Measurements from ENCODE around the gene CYFIP1. TPM values are rescaled to one million over a fixed set of nuclear protein-coding genes. Genes with fewer than 3 reads are reported as not detected.
A peak's percentile ranks its signal among the peaks of the same experiment; 100 is the strongest.

Gene CYFIP1
- total RNA-seq, 1 donor from 2014 or later, result 127 TPM

DNA sequence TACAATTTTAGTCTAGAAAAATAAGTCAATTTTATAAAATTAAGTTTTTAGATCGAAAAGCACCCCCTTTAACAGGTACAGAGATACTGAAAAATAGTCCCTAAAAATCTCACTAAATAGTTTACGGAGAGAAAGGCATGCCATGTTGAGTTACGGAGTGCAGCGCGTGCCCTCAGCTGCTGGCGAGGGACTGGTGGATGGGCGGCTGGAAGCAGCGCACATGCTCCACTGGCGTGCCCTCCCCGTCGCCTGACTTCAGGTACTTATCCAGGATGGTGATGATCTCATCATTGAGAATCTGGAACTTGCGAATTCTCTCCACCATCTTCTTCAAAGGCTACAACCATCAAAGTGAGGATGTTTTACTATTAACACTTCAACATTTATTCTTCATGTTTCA is 110.3 kb downstream of the CYFIP1 start:
- DNase-seq (ENCODE audit: low spot score), result no peak

DNA sequence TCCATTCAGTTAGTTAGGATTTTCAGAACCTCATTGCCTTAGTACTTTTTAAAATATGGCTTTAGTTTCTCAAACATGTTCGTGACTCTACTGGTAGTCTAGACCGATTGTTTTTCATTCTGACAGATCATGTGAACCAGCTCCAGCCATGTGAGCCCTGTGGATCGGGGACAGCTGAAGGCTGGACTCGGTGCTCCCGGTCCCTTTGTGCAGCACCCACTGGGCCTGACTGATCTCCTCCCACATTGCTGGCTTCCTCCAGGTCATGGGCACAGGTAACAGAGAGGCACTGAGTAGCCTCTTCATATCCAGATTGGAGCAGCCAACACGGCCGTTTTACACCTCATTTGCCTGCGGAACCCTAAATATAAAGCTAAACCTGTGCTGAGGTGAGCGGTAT is 111.2 kb downstream of the CYFIP1 start:
- DNase-seq (ENCODE audit: low spot score), result no peak

DNA sequence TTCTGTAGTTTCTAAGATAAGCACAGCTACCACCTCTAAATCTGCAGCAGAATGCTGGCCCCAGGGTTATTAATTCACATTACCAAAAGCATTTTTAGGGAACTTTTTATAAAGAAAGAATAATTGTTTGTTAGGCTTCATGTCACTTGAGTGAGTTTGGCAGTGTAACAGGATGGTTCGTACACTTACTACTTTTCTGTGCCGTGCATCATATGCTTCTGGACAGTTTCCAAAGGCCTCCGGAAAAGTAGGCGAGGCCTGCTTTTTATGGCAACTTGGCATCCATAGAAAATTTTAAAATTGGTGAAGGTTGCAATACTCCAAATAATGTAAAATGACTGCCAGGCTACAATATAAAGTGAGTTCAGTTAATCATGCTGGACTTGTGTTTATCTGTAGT is 111.7 kb downstream of the CYFIP1 start:
- DNase-seq (ENCODE audit: low spot score), result no peak

DNA sequence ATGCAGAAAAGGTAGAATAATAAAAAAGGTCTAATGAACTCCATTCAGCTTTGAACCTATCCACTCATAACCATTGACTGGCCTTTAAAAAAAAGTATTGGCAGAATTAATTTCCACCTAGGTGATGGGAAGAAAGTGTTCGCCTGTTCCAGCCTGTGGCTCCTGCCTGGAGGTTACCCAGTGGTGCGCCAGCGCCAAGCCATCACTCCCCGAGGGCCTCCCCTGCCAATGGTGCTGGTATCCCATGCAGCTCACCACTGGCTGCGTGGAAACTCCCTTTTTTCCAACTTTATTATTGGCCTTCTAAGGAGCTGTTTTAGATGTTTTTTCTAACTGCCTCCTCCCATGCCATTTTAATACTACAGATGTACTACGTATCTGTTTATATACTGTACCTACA is 112.3 kb downstream of the CYFIP1 start:
- no peak for DNase-seq (ENCODE audit: low spot score)

DNA sequence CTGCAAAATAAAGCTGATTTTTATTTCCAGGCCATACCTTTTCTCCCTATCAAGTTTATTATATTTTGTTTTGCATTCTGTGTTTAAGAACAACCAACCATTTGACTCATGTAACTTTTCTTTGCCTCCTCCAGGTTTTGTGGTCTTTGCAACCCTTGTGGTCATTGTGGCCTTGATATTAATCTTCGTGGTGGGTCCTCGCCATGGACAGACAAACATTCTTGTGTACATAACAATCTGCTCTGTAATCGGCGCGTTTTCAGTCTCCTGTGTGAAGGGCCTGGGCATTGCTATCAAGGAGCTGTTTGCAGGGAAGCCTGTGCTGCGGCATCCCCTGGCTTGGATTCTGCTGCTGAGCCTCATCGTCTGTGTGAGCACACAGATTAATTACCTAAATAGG is 114.1 kb downstream of the CYFIP1 start:
- DNase-seq (ENCODE audit: low spot score), result no peak

DNA sequence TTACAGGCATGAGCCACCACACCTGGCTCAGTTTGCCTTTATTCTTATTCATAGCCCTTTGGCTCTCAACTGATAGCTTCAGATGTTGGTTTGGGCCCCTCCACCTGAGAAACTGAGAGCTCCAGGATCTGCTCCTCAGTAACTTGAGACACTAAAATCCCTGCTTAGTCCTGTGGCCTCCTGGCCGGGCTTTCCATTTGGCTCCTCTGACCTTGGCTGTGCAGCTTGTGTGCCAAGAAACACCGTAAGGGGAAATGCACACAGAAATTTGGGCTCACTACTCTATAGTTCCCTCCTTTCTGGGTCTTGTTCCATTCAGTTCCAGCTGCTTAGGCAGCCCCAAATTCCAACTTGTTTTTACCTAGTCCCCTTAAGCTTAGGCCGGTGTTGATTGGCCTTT is 116.8 kb downstream of the CYFIP1 start:
- DNase-seq (ENCODE audit: low spot score), result no peak

DNA sequence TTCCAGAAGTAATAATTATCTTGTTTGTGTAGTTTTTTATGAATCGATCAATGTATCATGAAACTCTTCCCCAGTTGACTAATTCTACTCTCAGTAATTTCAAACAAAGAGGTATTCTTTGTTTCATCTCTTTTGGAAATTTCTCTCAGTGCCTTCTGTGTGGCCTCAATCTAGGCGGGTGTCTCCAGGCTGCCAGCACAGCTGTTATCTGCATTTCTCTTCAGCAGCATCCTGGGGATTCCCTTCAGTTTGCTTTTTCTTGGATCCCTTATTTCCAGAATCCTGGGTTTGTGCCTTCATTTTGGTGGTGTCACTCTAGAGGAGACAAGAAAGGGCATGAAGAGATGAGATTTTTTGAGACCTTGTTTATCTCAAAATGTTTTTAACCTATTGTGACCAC is 119.0 kb downstream of the CYFIP1 start:
- DNase-seq (ENCODE audit: low spot score), result no peak

DNA sequence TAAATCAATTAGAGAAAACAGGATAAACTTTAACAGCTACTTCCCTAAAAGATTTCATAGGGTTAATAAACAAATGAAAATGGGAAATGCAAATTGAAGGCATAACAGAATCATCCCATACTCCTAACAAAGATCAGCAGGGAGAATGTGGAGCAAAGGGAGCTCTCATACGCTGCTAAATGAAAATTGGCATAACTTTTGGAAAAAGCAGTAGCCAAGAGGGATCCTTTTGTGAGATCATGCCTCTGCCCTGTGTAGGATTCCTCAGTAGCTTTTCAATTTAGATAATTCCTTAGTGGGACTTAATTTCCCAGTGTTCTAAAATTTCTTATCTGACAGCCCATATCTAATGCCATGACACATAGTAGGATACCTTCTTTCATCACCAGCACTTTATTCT is 123.5 kb downstream of the CYFIP1 start:
- DNase-seq (ENCODE audit: low spot score), result no peak

DNA sequence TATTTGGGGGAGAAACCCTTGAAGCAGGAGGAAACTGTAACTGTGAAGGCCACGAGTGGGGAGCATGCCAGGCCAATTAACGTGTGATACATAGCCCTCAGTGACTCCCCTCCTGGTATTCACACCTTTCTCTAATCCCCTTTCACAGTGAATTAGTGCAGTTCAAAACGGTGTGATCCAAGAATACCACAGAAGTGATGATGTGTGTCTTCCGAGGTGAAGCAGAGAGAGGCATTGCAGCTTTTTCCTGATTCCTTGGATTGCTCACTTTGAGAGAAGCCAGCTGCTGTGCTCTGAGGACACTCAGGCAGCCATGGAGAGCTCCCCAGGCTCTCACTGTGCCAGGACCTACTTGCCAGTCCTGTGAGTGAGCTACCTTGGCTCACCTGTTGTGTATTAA is 124.4 kb downstream of the CYFIP1 start:
- no peak for DNase-seq (ENCODE audit: low spot score)

DNA sequence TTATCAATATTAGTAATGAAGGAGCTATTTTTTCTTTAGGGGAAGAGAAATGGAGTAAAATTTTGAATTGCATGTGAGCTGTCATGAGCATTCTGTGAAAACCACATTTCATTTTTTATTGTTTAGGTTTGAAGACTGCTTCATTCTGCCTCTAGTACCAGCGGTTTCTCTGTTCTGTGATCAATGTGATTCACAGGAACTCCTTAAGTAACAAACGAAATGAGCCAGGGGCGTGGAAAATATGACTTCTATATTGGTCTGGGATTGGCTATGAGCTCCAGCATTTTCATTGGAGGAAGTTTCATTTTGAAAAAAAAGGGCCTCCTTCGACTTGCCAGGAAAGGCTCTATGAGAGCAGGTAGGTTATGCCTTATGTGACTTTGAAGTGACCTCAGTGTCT is 128.7 kb downstream of the CYFIP1 start:
- no peak for DNase-seq (ENCODE audit: low spot score)

DNA sequence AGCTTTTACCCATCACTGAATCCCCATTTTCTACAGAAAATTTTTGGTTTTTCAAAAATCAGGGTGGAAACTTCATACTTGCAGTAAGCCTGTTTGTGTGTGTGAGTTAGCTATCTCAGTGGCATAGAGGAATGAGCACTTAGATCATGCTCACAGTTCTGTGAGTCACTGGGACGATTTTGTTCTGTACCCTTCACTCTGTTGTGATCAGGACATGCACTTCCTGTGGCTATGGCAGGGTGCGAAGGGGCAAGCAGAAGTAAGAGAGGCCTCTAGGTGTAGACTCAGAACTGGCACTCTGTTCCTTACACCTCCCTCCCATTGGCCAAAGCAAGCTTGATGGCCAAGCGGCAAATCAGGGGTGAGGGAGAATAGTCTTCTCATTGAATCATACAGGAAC is 130.1 kb downstream of the CYFIP1 start:
- DNase-seq (ENCODE audit: low spot score), result no peak

DNA sequence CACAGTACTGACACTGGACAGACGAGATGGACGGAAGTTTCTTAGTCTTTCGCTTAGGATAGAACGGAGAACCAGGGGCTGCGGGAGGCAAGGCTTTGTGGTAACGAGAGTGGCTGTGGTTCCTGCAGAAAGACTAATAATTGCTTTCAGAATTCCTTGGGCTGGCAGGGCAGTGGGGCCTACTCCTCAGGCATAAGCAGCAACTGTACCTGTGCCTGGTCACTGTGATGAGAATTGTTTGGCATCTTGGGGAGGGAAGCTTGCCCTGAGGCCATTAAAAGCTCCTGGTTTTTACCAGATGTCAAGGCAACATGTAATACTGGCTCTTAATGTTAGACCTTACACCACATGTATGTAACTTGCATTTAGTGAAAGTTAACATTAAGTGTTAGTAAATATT is 134.1 kb downstream of the CYFIP1 start:
- no peak for DNase-seq (ENCODE audit: low spot score)

DNA sequence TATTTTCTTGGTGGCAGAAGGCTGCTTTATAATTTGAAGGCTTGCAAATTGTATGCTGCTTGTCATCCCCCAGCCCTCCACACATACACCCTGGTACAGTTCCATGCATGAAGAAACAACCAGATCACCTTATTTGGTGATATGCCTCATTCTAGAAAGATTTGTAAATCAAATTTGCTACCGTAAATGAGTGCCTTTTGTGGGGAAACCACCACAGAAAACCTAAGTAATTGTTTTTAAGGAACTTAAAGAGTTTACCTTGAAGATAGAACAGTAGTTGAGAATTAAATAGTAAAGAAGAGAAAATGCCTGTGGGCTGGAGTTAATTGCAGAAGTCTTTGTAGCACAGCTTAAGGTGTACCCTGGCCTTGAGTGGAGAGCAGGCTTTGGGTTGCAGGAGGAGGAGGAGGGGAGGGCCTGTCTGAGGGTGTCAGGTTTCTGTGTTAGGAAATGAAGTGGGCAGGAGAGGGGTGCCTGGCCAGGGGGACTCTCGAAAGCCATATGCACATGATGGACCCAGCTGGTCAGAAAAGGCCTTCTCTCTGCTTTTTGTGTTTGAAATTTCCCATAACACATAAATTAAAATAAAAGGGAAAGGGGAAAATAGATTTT is 134.8 kb downstream of the CYFIP1 start:
- DNase-seq (ENCODE audit: low spot score), result no peak

DNA sequence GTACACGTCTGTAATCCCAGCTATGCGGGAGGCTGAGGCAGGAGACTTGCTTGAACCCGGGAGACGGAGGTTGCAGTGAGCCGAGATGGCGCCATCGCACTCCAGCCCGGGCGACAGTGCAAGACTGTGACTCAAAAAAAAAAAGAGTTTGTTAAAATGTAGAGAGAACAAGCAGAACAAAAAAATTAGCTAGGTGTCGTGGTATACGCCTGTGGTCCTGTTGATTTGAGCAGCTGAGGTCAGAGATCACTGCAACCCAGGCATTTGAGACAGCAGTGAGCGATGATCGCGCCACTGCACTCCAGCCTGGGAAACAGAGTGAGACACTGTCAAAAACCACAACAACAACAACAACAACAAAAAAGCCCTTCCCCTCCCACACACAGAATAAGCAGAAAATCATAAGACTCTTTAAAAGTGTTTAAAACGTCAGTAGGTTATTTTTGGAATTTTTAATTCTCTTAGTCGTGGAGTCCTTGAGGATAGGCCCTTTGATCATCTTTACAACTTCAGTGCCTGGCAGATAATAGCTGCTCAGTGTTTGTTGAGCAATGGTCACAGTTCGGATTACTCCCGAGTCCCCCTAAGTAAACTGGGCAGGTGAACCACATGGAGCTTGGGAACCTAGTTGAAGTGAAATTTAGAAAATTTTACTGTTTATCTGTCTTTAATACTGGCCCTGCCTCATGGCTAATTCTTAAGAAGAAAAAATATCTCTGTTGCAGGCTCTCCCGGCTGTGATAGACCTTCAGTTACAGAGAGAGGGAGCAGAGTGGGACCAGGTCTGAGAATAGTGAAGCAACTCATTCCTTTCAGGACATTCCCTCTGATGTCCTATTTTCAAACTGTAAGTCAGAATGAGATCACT is 135.5 kb downstream of the CYFIP1 start:
- DNase-seq (ENCODE audit: low spot score), result no peak

DNA sequence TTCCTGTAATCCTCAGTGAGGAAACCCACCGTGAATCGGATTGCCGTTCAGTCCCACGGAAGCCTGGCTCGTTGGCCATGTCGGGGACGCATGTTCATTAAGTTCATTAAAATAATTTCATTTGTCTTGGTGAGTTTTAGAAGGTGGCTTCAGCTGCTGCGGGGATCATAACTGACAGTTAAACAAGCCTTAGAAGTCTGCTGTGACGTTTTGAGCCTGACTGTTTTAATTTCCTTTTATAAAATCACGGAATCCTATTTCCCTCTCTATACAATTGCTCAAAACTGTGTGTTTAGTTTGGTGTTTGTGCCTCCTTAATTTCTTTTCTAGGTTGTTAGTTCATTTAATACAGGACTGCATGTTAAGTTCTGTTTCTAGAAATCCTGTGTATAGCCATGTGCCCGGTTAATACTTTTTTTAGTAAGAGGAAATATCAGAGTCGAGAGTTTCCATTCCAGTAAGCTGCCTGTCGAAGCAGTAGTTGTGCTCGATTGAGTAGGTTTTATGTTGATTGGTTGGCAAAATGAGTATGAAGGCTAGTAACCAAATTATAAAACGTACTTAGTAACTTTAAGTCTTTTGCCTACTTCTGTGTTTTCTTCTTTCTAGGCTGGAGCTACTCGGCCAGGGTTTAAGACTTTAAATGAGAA is 141.0 kb downstream of the CYFIP1 start:
- no peak for DNase-seq (ENCODE audit: low spot score)

DNA sequence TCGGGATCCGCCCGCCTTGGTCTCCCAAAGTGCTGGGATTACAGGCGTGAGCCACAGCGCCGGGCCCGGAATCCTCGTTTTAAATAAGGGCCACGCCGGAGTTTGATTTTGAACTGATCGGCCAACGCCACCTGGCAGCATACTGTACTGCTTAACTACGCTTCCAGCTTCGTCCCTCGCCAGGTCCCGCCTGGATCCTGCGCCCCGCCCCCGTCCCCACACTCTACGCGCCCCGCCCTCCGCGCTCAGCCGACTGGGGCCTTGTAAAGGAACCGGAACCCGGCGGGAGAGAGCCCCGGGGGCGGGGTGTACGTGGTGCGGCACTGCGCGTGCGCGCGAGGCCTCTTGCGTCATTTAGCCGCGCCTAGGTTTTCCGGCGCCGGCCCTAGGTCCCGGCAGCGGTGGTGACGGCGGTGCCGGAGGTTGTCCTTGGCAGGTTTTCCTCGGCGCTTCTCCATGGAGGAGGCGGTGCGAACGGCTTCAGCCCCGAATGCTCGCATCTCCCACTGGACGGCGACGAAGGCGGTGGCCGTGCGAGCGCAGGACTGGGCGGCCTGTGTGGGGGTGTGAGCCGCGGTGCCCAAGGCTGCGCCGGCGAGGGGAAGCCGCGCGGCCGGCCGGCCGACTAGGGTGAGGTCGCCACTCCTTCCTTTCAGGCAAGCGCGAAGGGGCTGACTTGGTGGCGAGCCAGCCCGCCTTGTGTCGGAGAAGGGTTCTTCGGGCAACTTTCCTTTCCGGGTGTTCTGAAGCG is 141.7 kb downstream of the CYFIP1 start, which contains the start of gene NIPA2:
TSS of gene NIPA2 (plus strand) at position 375 of the 751 bp plus-strand sequence. CDS start 13,066 bp downstream, outside the sequence.
- DNase-seq (ENCODE audit: low spot score), result peak; percentile 99

DNA sequence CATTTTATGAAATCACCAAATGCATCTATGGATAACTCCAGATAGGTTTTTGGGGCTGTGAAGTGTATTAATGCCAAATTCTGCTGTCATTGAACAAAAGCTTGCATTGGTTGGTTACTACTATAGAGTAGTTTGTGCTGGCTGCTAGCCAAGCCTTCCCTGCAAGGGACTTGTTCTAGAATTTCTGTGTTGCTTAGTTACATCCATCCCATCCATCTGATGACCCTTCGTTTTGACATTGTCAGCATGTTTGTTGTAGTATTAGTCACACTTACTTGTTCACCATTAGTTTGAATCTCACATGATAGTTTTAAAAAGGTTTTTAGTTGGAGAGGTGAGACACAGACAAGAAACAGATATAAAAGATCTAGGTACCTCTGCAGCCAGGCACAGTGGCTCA is 148.7 kb downstream of the CYFIP1 start:
- no peak for DNase-seq (ENCODE audit: low spot score)

DNA sequence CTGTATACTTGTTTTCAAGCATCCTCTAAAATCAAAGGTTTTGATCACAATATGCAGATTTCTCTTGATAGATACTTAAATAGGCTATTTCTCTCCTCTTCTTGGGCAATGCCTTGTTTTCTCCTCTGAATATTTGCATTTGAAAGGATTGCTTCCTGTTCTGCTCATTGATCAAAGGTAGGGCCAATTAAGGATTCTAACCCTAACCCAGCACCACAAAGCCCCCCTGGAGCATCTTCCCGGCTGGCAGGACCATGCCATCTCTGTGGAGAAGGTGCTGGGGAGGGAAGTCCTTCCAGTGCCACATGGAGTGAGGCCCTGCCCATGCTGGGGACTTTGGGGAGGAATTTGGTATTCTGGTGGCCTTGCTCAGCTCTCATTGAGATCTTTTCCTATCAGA is 153.0 kb downstream of the CYFIP1 start:
- DNase-seq (ENCODE audit: low spot score), result no peak

DNA sequence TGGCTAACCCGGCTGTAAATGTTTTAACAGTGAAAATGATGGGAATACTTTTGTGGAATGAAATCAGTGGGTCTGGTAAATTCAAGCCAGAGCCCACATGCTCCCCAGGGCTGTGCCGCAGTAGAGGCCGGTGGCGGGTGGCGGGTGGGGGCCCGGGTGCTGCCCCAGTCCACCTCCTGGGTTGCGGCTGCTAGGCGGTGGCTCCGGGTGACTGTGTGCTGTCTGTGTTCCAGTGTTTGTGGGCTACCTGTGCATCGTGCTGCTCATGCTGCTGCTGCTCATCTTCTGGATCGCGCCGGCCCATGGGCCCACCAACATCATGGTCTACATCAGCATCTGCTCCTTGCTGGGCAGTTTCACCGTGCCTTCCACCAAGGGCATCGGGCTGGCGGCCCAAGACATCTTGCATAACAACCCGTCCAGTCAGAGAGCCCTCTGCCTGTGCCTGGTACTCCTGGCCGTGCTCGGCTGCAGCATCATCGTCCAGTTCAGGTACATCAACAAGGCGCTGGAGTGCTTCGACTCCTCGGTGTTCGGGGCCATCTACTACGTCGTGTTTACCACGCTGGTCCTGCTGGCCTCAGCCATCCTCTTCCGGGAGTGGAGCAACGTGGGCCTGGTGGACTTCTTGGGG is 156.6 kb downstream of the CYFIP1 start:
- no peak for DNase-seq (ENCODE audit: low spot score)

DNA sequence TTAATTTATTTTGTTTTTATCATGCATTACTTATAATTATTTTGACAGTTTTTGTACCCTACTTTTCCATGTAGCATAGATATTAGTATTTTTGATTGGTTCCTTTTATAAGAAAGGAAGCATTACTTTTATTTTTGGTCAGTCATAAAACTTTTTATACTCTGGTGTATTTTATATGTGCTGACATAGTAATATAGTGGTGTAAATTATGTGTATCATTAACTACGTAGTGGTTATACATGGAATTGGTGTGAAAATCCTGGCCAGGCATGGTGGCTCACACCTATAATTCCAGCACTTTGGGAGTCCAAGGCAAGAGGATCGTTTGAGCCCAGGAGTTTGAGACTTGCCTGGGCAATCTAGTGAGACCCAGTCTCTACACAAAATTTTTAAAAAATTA is 160.5 kb downstream of the CYFIP1 start:
- DNase-seq (ENCODE audit: low spot score), result no peak
